A549 treated with DMSO at 1 μM for 4 hours (cell line): ENCODE results near the gene SPG7. TPM values are rescaled to one million over a fixed set of nuclear protein-coding genes. Genes with fewer than 3 reads are reported as not detected.

Source experiments
- total RNA-seq: library from RNA; stranded (reverse); fragments of 200-300 nt; extraction: Qiagen RNA extraction; gene quantifications from 5 replicates; pipeline ENCODE4 v1.2.3, GENCODE V29; 2022; ENCODE audit warnings: low read depth

Gene SPG7
- 81.3 to 91.9 TPM (median 82.9 TPM) in 5 replicates for total RNA-seq

GRCh38 chr16:89507834-89508590, at the start of gene SPG7:
Gene SPG7 (plus strand): TSS chr16:89508403. CDS start chr16:89508418, 15 bp downstream.

GRCh38 chr16:89490439-89491237, 17.6 kb upstream of the SPG7 start, which contains the start of gene ANKRD11:
Gene ANKRD11 (minus strand): TSS chr16:89490561. CDS start chr16:89317019, 173,542 bp downstream.

GRCh38 chr16:89560378-89561141, 52.4 kb downstream of the SPG7 start, which contains the start of gene RPL13:
Gene RPL13 (plus strand): TSS chr16:89560682. CDS start chr16:89560960, 278 bp downstream.

GRCh38 chr16:89575247-89576152, 67.3 kb downstream of the SPG7 start, which contains the start of gene CPNE7:
Gene CPNE7 (plus strand): TSS chr16:89575758. CDS start chr16:89575898, 140 bp downstream.

Other genes with a start within 250 kb of the SPG7 start
- 74.4 to 99.6 TPM (median 95.8 TPM) in 5 replicates for gene ANKRD11, start 17.8 kb upstream of the SPG7 start, total RNA-seq
- gene RPL13, start 52.3 kb downstream of the SPG7 start, total RNA-seq: 3,032 to 4,077 TPM (median 3,876 TPM) in 5 replicates
- gene CPNE7, start 67.4 kb downstream of the SPG7 start, total RNA-seq: 41.5 to 71.1 TPM (median 57.3 TPM) in 5 replicates
- 0.75 to 1.3 TPM (median 0.77 TPM) in 5 replicates for gene DPEP1, start 105.2 kb downstream of the SPG7 start, total RNA-seq
- gene CHMP1A, start 149.3 kb downstream of the SPG7 start, total RNA-seq: 87.7 to 99.7 TPM (median 94.8 TPM) in 5 replicates
- gene SPATA33, start 149.4 kb downstream of the SPG7 start, total RNA-seq: 14.6 to 17.0 TPM (median 15.5 TPM) in 5 replicates
- 34.9 to 69.2 TPM (median 42.5 TPM) in 5 replicates for gene CDK10, start 178.3 kb downstream of the SPG7 start, total RNA-seq
- gene SPATA2L, start 193.3 kb downstream of the SPG7 start, total RNA-seq: 9.4 to 11.4 TPM (median 10.8 TPM) in 5 replicates
- 3.0 to 4.8 TPM (median 4.6 TPM) in 5 replicates for gene VPS9D1, start 212.5 kb downstream of the SPG7 start, total RNA-seq
- 15.0 to 18.8 TPM (median 17.4 TPM) in 5 replicates for gene ZNF276, start 213.1 kb downstream of the SPG7 start, total RNA-seq